GM21367 (cell line): Measurements from ENCODE around the gene HOXB5.

ENCODE experiments used
- ATAC-seq: cut with Tn5 transposase; IDR thresholded peaks from one replicate; pipeline ENCODE4 v1.9.1; 2021; ENCODE audit not compliant: unreplicated experiment

The HOXB5 gene

GRCh38 chr17:48564188-48565021, 29.2 kb downstream of the HOXB5 start:
- no peak for ATAC-seq

- ATAC-seq: no peak
Measured at GRCh38 chr17:48563867-48564187, 29.8 kb downstream of the HOXB5 start.

DNA sequence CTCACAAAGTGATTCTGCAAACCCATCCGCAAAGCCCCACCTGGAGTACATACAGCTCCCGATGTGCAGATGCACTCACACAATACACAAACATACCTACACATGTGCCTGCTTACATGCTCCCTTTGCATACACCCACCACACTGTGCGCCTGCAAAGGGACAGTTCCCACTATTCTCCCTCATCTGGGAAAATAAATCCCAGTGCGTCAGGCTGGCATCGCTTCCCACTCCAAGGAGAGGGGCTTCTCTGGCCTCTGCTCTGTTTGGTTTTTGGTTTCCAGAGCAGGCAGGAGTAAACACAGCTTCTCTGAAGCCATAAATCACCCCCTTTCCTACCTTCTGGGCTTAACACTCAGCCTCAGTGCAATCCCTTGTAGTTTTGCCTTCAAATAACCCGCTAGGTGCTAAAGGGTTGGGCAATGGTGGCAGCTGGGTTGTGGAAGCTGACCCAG, 30.2 kb downstream of the HOXB5 start:
- ATAC-seq: no peak

DNA sequence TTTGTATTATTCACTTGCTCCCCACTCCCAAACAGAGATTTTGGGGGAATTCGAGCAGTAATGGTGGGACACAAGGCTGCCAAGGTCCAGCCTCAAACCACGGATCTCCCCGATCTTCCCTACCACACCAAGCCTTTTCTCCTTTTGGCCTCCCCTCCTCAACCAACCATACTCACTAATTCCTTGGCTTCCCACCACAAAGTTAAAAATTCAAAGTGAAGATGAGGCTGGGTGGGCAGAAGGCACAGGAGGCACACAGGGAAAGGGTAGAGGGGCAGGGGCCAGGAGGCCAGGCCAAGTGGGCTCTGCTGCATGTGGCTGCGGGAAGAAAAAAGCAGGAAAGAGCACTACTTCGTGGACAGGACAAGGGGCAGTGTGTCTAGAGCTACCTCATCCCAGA, 30.6 kb downstream of the HOXB5 start:
- ATAC-seq: no peak

GRCh38 chr17:48561884-48562810, 31.4 kb downstream of the HOXB5 start:
- ATAC-seq: no peak

DNA sequence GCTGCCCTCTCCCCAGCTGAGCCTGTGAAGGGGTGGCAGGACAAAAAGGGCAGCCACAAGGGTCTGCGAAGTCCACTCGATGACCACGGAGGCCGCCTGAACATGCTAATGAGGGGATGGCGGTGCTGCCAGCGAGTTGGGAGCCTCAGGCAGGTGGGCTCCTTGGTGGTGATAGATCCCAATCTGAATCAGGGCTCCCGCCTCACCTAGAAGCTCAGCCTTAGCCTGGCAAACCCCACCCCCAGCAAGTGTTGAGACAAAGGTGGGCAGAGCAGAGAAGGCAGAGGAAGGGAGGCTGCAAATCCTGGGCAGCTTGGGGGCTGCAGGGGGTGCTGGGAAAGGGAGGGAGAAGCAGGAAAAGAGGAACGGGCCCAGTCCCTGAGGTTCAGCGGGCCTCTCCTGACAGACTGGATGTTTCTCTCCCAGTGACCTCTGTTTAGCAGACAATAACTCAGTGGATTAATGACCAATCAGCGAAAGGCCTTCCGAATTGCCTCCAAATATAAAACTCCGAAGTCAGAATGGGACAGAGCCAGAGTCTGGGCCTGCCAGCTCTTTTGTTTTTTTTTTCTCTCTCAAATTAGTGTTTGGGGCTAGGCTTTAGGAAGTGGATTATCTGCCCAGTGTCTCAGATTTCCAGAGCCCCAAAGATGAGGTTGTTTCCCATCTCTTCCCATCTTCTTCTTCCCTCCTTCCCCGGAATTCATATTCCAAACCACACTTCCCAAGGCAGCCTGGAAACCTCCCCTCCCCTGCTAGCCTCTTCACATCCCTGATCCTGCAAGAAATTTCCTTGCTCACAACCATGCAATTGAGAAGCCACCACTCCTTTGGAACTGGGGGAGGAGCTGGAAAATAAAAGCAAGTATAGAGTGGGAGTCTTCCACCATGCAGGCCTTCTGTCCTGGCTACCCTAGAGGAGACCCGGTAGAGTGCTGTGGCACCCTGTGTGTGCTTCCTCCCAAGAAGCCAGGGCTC, 33.5 kb downstream of the HOXB5 start:
- no peak for ATAC-seq

DNA sequence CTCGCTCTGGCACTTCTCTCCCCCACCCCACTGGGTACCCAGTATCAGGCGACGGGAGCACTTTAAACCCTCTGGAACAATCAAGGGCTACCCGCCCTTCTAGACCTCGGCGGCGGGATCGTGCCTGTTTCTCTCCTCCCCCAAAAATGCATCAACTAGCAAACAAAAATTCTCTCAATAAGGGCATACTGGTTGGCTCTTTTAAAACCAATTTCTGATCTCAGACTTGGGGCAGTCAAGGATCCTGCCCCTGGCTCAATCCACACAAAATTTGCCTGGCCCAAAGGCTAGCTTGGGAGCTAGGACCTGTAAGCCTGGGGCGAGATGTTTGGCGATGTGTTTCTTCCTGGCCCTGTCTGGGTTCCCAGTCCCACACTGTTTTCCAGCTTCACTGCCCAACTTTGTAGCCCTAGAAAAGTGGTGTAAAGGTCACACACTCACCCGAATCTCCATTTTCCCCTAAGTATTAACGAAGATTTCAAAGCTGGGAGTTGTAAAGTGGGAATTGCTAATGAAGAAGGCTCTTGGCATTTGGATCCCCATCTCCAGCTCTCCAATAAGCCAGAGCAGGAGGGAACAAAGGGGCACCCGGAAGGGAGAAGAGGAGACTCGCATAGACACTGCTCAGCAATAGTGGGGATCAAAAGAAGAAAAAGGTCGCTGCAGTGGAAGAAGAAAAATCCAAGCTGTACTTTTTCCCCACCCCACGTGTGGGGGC, 34.3 kb downstream of the HOXB5 start:
- ATAC-seq: no peak

- ATAC-seq: no peak
Measured at GRCh38 chr17:48558831-48559121, 34.8 kb downstream of the HOXB5 start.

- no peak for ATAC-seq
Measured at GRCh38 chr17:48558057-48558830, 35.3 kb downstream of the HOXB5 start.

DNA sequence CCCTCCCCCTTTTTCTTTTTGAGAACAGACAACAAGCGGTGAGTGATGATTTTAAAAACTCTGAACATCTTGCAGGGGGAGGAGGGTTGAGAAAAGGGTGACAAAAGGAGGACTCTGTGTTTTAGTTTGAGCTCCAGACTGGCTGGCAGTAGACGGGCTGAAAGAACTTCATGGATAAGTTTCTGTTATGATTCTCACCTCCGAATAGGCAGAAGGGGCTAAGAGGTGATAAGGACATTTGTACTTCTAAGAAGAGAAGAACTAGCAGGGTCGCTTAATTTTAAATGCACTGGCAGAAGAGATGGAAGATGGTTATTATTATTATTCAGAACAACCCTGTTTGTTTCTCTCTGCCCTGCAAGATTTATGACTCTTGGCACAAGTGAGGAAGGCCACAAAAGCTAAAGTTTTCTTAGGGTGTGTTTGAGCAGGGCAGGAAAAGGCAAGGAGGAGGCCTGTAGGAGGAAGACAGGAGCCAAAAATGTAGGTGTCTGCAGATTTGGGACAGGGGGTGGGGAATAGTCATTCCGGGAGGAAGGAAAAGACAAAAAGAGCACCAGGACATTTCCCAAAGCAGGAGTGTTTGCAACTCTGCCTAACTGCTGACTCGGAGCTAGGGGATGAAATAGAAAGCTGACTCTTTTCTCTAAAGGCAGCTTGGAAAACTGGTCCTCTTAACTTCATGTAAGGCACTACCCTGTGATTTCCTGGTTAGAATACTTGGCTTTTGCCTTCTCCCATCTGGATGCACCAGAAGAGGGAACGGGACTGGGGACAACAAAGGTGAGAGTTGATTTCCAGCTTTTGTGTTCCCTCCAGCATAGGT, 36.8 kb downstream of the HOXB5 start:
- no peak for ATAC-seq

DNA sequence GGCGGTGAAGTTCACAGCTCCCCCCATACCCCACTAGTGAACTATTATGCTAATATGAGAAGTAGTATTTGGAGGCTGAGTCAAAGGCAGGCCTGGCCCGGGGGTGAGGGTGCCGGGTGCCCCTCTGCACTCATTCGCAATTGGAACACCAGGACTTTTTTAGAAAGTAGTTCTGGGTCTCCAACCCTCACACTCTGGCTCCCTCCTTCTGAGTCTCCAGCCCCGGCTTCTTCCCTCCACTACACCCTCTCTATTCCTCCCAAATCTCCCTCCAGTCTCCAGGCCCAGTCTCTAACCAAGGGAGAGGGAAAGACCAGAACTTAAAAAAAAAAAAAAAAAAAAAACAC, 37.4 kb downstream of the HOXB5 start:
- no peak for ATAC-seq

- no peak for ATAC-seq
Measured at GRCh38 chr17:48555258-48556228, 38.0 kb downstream of the HOXB5 start.

DNA sequence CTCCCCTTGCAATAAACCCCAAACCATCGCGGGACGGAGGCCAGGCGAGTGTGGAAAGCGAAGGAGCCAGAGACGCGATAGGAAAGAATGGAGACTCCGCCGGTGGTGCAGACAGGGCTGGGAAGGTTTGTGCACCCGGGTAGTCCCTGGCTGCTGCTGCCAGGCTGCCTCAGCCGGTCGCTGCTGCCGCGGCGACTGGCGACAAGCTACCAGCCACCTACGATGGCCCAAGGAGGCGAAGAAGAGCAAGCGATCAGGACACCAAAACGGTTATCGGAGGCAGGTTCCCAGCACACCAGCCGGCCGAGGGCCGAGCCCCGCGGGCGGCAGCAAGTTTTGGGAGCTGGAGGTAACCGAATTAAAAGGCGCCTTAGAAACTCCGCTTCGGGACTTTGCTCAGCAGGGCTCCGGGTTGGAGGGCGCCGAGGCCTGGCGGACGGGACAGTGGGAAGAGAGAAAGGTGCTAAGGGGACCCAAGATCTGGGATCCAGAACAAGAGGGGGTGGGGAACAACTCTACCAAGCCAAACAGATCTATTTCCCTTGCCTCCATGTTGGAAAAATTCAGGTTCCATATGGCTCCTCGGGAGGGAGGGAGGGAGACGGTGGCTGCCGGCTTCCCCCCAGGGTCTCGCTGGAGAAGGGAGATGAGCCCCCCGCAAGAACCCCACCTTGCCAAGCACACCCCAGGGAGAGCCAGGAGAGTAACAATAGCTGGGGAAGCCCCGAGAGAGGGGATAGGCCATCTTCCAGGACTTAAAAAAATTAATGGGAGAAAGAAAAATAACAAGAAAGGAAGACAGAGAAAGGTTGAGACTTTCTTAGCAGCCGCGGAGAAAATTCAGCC, 38.9 kb downstream of the HOXB5 start:
- ATAC-seq: no peak

DNA sequence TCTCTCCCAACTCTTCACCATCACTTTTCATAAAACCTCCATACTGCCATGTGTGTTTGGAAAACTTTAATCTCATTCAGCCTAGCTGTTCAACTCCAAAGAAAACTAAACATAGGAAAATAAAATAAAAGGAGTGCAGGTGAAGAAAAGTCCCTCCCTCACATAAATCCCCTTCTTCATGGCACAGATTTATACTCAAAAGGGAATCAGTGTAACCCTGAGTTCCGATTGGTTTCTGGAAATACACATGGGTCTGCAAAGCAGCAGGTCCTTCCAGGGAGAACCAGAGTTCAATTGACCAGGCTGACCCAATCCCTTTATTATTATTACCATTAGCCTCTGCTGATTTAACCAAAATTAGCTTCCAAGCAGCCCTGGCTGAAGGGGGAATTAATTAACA, 39.8 kb downstream of the HOXB5 start:
- no peak for ATAC-seq

DNA sequence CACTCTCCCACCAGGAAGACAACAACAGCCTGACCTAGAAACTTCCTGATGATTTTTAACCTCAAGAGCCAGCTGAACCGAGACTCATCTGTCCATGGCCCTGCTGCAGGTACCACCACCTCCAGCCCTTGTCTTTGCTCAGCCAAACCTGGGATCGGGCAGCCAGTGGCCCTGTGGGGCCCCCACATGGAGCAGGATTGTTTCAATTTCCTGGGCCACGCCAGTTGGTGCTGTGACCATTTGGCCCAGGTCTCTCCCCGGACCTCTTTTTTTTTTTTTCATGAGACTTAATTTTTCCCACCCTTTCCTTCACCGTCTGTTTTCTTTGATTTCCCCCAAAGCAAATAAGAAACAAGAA, 40.4 kb downstream of the HOXB5 start:
- ATAC-seq: no peak

GRCh38 chr17:48552466-48553189, 41.0 kb downstream of the HOXB5 start:
- ATAC-seq: no peak
